Karpas-422 (cell line): ENCODE data around the gene HOTAIR. TPM values are rescaled to one million over a fixed set of nuclear protein-coding genes. Genes with fewer than 3 reads are reported as not detected.

Experiments used
- DNase-seq: peaks from one replicate; pipeline ENCODE4 v3.0.0-alpha.2; 2015
- H2AFZ ChIP-seq: fragments of 200-600 bp; sonication (generic); 2 replicates; pipeline ENCODE4 v1.6.1; 2014; ENCODE audit warnings: antibody characterized with exemption, low read length, mixed read lengths
- H3K27ac ChIP-seq: fragments of 200-600 bp; sonication (generic); 2 replicates; pipeline ENCODE4 v1.5.1; 2014; ENCODE audit warnings: mild to moderate bottlenecking, low read length, moderate library complexity
- H3K27me3 ChIP-seq: fragments of 200-600 bp; sonication (generic); 2 replicates; pipeline ENCODE4 v1.6.1; 2014; ENCODE audit warnings: low read length, mixed read lengths
- H3K36me3 ChIP-seq: fragments of 200-600 bp; sonication (generic); 2 replicates; pipeline ENCODE4 v1.6.1; 2014; ENCODE audit warnings: low read length, mixed read lengths; ENCODE audit not compliant: insufficient read depth
- H3K4me1 ChIP-seq: fragments of 200-600 bp; sonication (generic); 2 replicates; pipeline ENCODE4 v1.6.1; 2014; ENCODE audit warnings: mild to moderate bottlenecking, low read length, mixed read lengths
- H3K4me2 ChIP-seq: fragments of 200-600 bp; sonication (generic); 2 replicates; pipeline ENCODE4 v1.6.1; 2014; ENCODE audit warnings: low read length, low read depth, mild to moderate bottlenecking; ENCODE audit not compliant: poor library complexity, severe bottlenecking
- H3K4me3 ChIP-seq: fragments of 200-600 bp; sonication (generic); 2 replicates; pipeline ENCODE4 v1.5.1; 2014; ENCODE audit warnings: mild to moderate bottlenecking, antibody characterized with exemption, low read length, mixed read lengths
- H3K79me2 ChIP-seq: fragments of 200-600 bp; sonication (generic); 2 replicates; pipeline ENCODE4 v1.6.1; 2014; ENCODE audit warnings: mild to moderate bottlenecking, low read length, mixed read lengths
- H3K9ac ChIP-seq: fragments of 200-600 bp; sonication (generic); 2 replicates; pipeline ENCODE4 v1.6.0; 2014; ENCODE audit warnings: low read length
- H3K9me2 ChIP-seq: fragments of 200-600 bp; sonication (generic), shearing (Covaris generic); replicated peaks from 2 replicates; pipeline ENCODE4 v1.6.0; 2014; ENCODE audit warnings: mild to moderate bottlenecking, low read length, moderate library complexity; ENCODE audit not compliant: insufficient read depth
- H3K9me3 ChIP-seq: fragments of 300-700, 200-600 bp; sonication (generic); 2 replicates; pipeline ENCODE4 v1.6.1; 2014; ENCODE audit warnings: low read length, mixed read lengths
- H4K20me1 ChIP-seq: fragments of 200-600 bp; sonication (generic); 2 replicates; pipeline ENCODE4 v1.6.1; 2014; ENCODE audit warnings: mild to moderate bottlenecking, antibody characterized with exemption, low read length, low read depth; ENCODE audit not compliant: insufficient read depth
- total RNA-seq: library from RNA; depleted of rRNA; stranded (reverse); fragments of >200 nt; shearing (Covaris generic); gene quantifications from 2 replicates; pipeline ENCODE4 v1.2.3, GENCODE V29; 2014; ENCODE audit warnings: low replicate concordance

Gene HOTAIR
- total RNA-seq, 1 experiment from 2014 or later, result 0.07 TPM

DNA sequence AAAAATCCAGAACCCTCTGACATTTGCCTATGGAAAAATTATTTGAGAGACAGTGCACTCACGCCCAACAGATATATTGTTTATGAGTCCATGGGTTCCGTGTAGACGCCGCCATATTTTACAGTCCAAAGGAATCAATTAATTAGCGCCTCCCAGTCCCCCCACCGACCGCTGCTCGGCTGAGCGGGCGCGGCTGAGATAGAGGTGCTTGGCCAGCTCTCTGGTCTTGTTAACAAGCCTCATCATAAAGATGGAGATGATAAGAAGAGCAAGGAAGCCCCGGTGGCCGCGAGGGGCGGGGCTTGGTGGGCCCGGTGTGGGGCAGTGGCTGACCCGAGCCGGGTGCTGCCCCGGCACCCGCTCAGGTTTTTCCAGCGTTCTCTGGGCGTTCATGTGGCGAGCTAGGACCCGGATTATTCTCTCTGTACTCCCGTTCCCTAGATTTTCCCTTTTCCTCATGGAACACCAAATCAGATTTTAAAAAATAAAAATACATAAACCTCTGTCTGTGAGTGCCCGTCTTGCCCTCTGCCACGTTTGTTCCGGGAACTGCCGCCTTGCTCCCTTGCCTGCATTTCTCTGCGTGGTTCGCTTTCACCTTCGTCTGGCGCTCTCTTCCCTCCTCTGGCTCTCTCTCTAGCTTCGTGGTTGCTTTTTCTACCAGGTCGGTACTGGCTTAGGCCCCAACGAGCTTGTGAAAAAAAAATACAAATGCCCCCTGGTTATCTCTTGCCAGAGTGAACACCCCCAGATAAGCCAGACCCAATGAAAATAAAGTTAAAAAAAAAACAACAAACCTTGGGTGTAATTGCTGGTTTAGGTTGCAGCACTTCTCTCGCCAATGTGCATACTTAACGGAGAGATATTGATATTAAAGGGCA lies 11.1 kb downstream of the HOTAIR start:
- Histone ChIP-seq H3K9ac (no peak overlapping the region), H3K79me2 (no peaks in the 10 kb centered on the region), H4K20me1 (no peaks in the 10 kb centered on the region; the same call in 1 of the 2 replicates), H3K4me1 (peaks cover 11% of the 10 kb centered on the region), H3K36me3 (no peaks in the 10 kb centered on the region), H2AFZ (no peak overlapping the region), H3K9me2 (no peaks in the 10 kb centered on the region), H3K27me3 (no peaks in the 10 kb centered on the region), H3K4me2 (no peak overlapping the region), H3K27ac (no peak overlapping the region), H3K9me3 (no peaks in the 10 kb centered on the region), H3K4me3 (no peak overlapping the region)
- no peak for DNase-seq

DNA sequence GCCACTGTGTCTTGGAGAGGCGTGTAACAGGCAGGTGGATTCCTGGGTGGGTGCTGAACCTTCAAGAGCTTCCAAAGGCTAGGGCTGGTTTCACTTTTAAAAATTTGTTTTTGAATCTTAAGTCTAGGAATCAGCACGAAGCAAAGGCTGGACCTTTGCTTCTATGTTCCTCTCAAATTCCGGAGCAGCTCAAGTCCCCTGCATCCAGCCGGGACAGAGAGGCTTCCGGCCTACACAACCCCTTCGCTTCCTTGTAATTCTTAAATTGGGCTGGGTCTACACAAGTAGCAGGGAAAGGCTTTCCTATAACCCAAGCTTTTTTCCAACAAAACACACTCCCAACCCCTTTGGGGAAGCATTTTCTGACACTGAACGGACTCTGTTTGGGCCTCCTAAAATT lies 11.7 kb downstream of the HOTAIR start:
- H3K27me3 ChIP-seq, result no peaks in the 10 kb centered on the region
- no peak overlapping the region for H3K27ac ChIP-seq
- no peak overlapping the region for H2AFZ ChIP-seq
- no peaks in the 10 kb centered on the region for H3K9me2 ChIP-seq
- H4K20me1 ChIP-seq, result no peaks in the 10 kb centered on the region; the same call in 1 of the 2 replicates
- no peak overlapping the region for H3K4me2 ChIP-seq
- no peak for DNase-seq
- no peak overlapping the region for H3K9ac ChIP-seq
- no peaks in the 10 kb centered on the region for H3K9me3 ChIP-seq
- no peaks in the 10 kb centered on the region for H3K36me3 ChIP-seq
- H3K4me1 ChIP-seq, result peaks cover 11% of the 10 kb centered on the region
- no peaks in the 10 kb centered on the region for H3K79me2 ChIP-seq
- H3K4me3 ChIP-seq, result no peak overlapping the region

DNA sequence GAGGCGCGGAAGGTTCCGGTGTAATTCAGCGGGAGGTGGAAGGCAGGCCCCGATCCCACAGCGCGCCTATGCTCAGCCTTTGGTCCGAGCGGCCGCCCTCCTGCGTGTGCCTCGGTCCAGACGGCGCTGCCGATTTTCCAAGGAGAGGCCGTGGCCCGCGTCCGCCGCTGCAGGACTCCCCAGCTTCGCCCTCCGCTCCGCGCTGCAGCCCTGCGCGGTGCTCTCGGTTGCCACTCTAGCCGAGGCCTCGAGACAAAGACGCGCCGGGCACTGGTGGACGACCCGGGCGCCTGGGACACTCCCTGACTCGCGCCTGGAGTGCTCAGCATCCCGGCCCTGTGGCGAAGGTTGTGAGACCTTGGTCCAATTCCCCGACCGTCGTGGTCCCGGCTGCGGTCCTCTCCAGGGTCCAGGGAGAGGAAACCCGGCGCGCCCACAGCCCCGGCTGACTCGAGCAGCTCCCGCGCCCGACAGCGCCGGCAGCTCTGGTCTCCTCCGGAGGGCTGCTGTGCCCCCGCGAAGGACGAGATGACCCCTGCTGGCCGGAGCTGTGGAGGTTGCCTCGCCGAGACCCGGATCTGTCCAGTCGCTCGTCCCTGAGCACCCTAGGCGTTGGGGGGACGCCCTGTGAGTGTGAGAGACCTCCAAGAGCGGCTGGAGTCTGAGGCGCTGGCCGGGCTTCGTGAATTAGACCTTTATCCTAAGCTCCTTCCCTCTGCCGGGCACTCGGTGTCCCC lies 13.6 kb downstream of the HOTAIR start:
- no peaks in the 10 kb centered on the region for H3K36me3 ChIP-seq
- H3K9me2 ChIP-seq, result no peaks in the 10 kb centered on the region
- H4K20me1 ChIP-seq, result no peaks in the 10 kb centered on the region; the same call in 1 of the 2 replicates
- no peak for DNase-seq
- no peak overlapping the region for H3K4me3 ChIP-seq
- H3K9me3 ChIP-seq, result no peaks in the 10 kb centered on the region
- H3K27ac ChIP-seq, result no peak overlapping the region
- peaks cover 11% of the 10 kb centered on the region for H3K4me1 ChIP-seq
- no peak overlapping the region for H2AFZ ChIP-seq
- H3K4me2 ChIP-seq, result no peak overlapping the region
- H3K79me2 ChIP-seq, result no peaks in the 10 kb centered on the region
- no peaks in the 10 kb centered on the region for H3K27me3 ChIP-seq
- no peak overlapping the region for H3K9ac ChIP-seq

- Histone ChIP-seq H3K4me2 (no peak overlapping the region), H3K9me3 (no peaks in the 10 kb centered on the region)
- DNase-seq, result no peak
These were observed 14.3 kb downstream of the HOTAIR start for GRCh38 chr12:53960187-53961024.

GRCh38 chr12:53959314-53959713 lies 15.4 kb downstream of the HOTAIR start:
- no peak for DNase-seq
- Histone ChIP-seq H3K27ac (no peak overlapping the region), H3K9me3 (no peaks in the 10 kb centered on the region)

More at GRCh38 chr12:53960187-53961024, 14.3 kb downstream of the HOTAIR start:
- no peaks in the 10 kb centered on the region for H3K9me2 ChIP-seq
- no peak overlapping the region for H3K9ac ChIP-seq
- H3K4me3 ChIP-seq, result no peak overlapping the region
- no peaks in the 10 kb centered on the region; the same call in 1 of the 2 replicates for H4K20me1 ChIP-seq
- H3K36me3 ChIP-seq, result no peaks in the 10 kb centered on the region
- H3K79me2 ChIP-seq, result no peaks in the 10 kb centered on the region
- no peak overlapping the region for H2AFZ ChIP-seq
- no peaks in the 10 kb centered on the region for H3K27me3 ChIP-seq
- no peak overlapping the region for H3K27ac ChIP-seq
- peaks cover 11% of the 10 kb centered on the region for H3K4me1 ChIP-seq

DNA sequence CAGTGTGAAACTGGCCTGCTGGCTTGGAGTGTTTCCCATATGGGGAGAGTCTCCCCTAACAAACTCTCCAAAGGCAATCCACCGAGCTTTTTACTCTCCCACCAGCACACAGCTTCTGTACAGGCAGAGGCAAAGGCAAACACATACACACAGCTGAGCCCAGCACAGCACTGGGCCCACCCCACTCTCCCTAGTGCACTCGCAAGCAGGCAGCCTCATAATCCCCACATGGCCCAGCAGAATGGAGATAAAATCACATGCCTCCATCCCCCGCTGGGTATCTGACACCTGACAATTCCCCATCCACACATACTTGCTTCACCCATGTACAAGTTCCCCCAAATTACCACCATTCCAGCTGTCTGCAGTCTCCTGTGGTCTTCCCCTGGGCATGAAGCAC lies 16.6 kb downstream of the HOTAIR start:
- Histone ChIP-seq H3K9me3 (no peaks in the 10 kb centered on the region), H3K4me1 (no peaks in the 10 kb centered on the region), H3K36me3 (no peaks in the 10 kb centered on the region), H3K9ac (no peak overlapping the region), H3K4me3 (no peak overlapping the region), H3K9me2 (no peaks in the 10 kb centered on the region), H2AFZ (no peak overlapping the region), H3K27ac (no peak overlapping the region), H4K20me1 (no peaks in the 10 kb centered on the region; the same call in 1 of the 2 replicates), H3K27me3 (no peaks in the 10 kb centered on the region), H3K79me2 (no peaks in the 10 kb centered on the region), H3K4me2 (no peak overlapping the region)
- DNase-seq, result no peak

More at GRCh38 chr12:53959314-53959713, 15.4 kb downstream of the HOTAIR start:
- no peak overlapping the region for H3K4me3 ChIP-seq
- H2AFZ ChIP-seq, result no peak overlapping the region
- no peaks in the 10 kb centered on the region for H3K27me3 ChIP-seq
- no peaks in the 10 kb centered on the region for H3K36me3 ChIP-seq
- no peaks in the 10 kb centered on the region for H3K9me2 ChIP-seq
- no peaks in the 10 kb centered on the region for H3K79me2 ChIP-seq
- no peak overlapping the region for H3K4me2 ChIP-seq
- H3K4me1 ChIP-seq, result no peaks in the 10 kb centered on the region; the same call in 1 of the 2 replicates
- no peaks in the 10 kb centered on the region; the same call in 1 of the 2 replicates for H4K20me1 ChIP-seq
- no peak overlapping the region for H3K9ac ChIP-seq

- H3K27ac ChIP-seq, result no peak overlapping the region
- no peaks in the 10 kb centered on the region for H3K79me2 ChIP-seq
- no peak overlapping the region for H3K4me3 ChIP-seq
- no peaks in the 10 kb centered on the region for H3K27me3 ChIP-seq
- no peaks in the 10 kb centered on the region; the same call in 1 of the 2 replicates for H4K20me1 ChIP-seq
- no peak overlapping the region for H2AFZ ChIP-seq
- H3K36me3 ChIP-seq, result no peaks in the 10 kb centered on the region
- H3K9me3 ChIP-seq, result no peaks in the 10 kb centered on the region
- H3K4me2 ChIP-seq, result no peak overlapping the region
- no peaks in the 10 kb centered on the region for H3K4me1 ChIP-seq
- H3K9me2 ChIP-seq, result no peaks in the 10 kb centered on the region
- DNase-seq, result no peak
- H3K9ac ChIP-seq, result no peak overlapping the region
These were observed 17.7 kb downstream of the HOTAIR start for GRCh38 chr12:53956914-53957536.
